Measurements from ENCODE around the gene ULK1. TPM values are rescaled to one million over a fixed set of nuclear protein-coding genes. Genes with fewer than 3 reads are reported as not detected.
A peak's percentile ranks its signal among the peaks of the same experiment; 100 is the strongest.

The ULK1 gene
- total RNA-seq, 1 donor = 11.7 TPM

GRCh38 chr12:131927110-131928079 is 33.0 kb downstream of the ULK1 start:
- DNase-seq (ENCODE audit: low read depth) = no peak
- no peak for TF ChIP-seq CTCF (IDR thresholded peaks at IDR 0.05; ENCODE audit: insufficient read depth, low read depth, low read length)

GRCh38 chr12:131928080-131928710 is 33.8 kb downstream of the ULK1 start:
- peak overlapping the region; percentile 73 for H3K4me3 ChIP-seq (ENCODE audit: low read depth, low read length)
- no peak for TF ChIP-seq CTCF (IDR thresholded peaks at IDR 0.05; ENCODE audit: insufficient read depth, low read depth, low read length)
- peak; percentile 27 for DNase-seq (ENCODE audit: low read depth)

More at GRCh38 chr12:131927110-131928079, 33.0 kb downstream of the ULK1 start:
- no peak overlapping the region for H3K4me3 ChIP-seq (ENCODE audit: low read depth, low read length)

GRCh38 chr12:131928711-131929580 is 34.5 kb downstream of the ULK1 start, which contains the start of gene PUS1:
Gene PUS1, plus strand, starts transcription at chr12:131929276. Its CDS starts 447 bp downstream, at chr12:131929723.
- DNase-seq (ENCODE audit: low read depth) = peak; percentile 95
- peak within 1 kb of the TSS; percentile 93 for H3K4me3 ChIP-seq (ENCODE audit: low read depth, low read length)
- TF ChIP-seq CTCF (IDR thresholded peaks at IDR 0.05; ENCODE audit: insufficient read depth, low read depth, low read length) = no peak

GRCh38 chr12:131929581-131930456 is 35.4 kb downstream of the ULK1 start:
- DNase-seq (ENCODE audit: low read depth) = no peak
- H3K4me3 ChIP-seq (ENCODE audit: low read depth, low read length) = peak overlapping the region; percentile 93
- TF ChIP-seq CTCF (IDR thresholded peaks at IDR 0.05; ENCODE audit: insufficient read depth, low read depth, low read length) = no peak

GRCh38 chr12:131930510-131930909 is 36.1 kb downstream of the ULK1 start:
- no peak for DNase-seq (ENCODE audit: low read depth)
- H3K4me3 ChIP-seq (ENCODE audit: low read depth, low read length) = peak overlapping the region; percentile 93
- no peak for TF ChIP-seq CTCF (IDR thresholded peaks at IDR 0.05; ENCODE audit: insufficient read depth, low read depth, low read length)
